GM19328 (cell line): ENCODE measurements around the gene MAD1L1.

Experiments
- ATAC-seq: cut with Tn5 transposase; IDR thresholded peaks from one replicate; pipeline ENCODE4 v1.9.1; 2021; ENCODE audit warnings: mild to moderate bottlenecking, moderate library complexity; ENCODE audit not compliant: unreplicated experiment

Gene MAD1L1

DNA sequence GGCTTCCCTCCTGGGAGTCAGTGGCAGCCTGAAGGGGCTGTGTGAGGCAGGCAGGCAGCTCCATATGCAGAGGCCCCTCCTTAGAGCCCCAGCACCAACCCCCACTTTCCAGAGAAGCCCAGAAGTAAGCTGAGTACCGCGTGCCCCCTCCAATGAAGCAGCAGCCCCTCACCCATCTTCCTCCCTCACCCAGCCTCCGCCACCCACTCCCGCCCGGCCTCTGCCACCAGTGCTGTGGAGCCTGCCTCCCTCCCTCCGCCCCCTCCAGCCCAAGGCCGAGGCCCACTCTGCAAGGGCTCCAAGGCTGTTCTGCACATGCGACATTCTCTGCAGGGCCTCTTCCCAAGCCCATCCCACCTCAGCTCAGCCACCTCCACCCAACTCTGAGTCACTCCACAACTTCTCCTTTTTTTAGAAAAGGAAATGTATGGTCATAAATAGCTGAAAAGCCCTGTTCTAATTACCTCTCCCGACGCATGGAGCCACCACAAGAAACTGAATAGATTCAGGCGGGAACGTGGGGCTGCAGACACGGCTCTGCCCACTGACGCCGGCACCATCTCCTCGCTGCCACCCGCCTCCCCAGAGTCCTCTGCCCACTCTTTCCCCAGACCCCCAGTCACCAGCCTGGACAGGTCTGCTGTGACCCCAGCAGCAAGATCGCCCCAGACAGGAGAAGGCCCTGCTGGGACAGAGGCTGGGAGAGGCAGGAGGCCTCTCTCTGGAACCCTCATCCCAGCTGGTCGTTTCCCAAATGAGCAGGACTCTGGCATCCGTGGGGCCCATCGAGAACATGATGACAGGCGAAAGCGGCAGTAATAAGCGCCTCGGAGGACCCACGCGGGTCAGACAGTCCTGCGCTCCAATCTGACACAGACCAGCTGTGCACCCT, 213.9 kb downstream of the MAD1L1 start:
- no peak for ATAC-seq

DNA sequence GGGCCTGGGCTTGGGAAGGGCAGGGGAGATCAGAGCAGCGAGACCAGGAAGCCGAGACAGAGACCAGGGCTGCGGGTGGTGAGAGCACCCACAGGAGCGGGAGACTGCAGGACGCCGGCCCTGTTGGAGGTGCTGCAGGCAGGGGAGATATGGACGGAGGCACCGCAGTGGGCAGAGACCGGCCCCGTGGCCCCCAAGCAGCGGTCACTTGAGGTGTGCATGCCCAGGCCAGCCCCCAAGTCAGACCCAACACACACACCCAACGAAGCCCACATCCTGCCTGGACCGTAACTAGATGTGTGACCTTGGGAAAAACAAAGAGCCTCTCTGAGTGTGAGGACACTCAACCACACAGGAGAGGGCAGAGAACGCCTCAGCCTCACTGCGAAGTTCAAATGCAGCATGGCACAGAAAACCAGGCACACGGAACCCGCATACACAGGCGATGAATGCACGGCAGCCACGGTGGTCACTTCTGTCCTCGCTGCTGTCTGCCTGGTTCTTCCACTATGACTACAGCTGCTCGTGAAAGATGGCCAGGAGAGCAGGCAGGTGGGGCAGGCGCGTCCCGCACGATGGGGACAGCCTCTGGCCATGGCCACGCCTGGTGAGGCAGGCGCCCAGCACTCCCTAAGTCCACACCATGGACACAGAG, 214.7 kb downstream of the MAD1L1 start:
- ATAC-seq: no peak

DNA sequence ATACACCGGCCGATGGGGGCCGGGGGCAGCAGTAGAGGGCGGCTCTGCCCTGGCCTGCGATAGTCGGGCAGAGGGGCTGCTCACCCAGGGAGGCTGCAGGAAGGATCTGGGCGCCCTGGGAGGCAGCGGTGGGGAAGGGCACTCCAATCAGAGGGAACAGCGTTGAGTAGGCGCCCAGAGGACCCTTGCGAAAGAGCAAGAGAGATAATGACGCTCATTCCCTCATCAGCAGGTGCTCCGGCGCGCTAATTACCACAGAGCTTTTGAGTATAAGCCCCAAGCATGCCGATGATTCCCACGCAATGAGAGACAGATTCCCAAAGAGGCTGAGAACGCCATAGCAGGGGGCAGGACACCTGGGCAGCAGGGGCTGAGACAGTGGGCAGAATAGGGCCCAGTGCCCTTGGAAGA, 215.3 kb downstream of the MAD1L1 start:
- no peak for ATAC-seq

DNA sequence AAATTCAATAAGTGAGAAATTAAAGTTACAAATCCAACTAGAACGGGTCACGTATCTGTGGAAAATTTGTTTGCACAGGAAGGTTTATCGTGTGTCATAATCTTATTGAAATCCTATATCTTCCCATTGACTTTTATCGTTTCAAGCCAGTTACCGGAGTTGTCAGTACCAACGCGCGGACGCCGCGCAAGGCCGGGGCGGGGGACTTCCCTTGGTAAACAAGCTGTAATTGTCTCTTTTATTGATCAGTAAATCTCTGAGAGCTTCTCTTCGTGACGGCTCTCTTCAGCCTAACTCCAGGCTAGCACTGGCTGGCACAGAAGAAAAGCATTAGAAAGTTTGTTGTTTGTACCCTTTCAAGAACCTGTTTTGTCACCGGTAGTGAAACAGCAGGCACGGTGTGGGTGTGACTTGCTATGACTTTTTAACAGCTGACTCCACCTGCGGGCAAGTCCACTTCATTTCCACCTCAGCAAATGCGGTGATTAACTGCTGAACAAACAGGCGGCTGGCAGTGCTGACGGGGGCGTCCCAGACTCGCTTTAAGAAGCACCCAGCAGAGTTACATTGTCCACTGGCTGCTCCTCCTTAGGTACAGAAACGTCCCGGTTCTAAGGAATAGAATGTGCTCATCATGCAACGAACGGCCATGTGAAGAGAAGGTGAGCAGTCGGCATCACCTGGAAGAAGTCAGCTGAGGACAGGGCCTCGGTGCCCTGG, 215.8 kb downstream of the MAD1L1 start:
- ATAC-seq: no peak

DNA sequence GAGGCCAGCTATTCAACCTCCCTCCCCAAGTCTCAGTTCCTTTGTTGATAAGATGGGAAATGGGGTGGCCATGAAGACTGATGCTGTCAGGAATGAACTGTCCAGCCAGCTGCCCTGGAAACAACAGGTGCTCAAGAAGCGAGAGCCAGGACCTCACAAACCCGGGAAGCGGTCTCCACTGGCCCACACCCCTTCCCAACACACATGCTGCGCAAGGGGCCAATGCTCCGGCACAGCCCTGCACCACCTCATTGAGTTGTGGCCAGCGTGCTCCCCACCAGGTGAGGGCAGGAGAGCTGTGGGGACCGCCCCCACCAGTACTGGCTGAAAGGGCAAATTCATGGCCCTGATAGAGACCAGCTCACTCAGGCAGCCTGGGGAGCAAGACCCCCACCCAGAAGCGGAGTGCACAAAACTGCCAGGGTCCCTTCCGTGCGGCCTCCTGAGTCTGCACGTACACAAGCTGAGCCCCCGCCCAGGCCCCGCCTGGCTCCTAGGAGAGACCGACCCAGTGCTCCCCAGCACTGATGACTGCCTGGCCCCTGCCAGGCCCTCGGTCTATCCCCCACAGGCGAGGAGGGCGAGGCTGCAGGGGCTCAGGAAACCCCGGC, 216.6 kb downstream of the MAD1L1 start:
- no peak for ATAC-seq

DNA sequence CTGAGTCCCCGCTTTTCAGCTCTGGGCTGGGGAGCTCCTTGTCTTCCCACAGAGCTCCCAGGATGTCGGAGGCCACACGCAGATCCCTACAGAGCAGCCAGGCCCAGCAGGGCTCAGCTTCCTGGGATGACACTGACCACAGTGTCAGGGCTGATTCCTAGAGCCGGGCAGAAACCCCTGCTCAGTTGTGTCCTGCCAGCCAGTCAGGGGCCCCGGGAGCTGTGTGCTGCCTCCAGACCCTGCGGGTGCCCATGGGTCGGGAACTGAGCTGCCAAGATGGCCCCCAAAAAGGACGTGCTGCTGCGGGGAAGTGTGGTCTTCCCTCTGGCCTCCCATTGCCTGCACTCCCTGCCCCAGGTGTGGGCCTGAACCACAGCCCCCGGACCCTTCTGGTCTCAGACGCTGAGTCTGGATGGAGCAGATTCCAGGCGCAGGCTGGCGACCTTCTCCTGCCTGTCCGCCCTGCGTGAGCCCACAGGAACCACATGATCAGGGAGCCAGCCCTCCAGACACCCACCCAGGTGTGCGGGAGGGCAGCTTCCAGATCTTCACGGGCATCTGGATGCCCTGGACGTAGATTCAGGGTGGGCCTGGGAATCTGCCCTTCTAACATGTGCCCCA, 217.4 kb downstream of the MAD1L1 start:
- no peak for ATAC-seq

DNA sequence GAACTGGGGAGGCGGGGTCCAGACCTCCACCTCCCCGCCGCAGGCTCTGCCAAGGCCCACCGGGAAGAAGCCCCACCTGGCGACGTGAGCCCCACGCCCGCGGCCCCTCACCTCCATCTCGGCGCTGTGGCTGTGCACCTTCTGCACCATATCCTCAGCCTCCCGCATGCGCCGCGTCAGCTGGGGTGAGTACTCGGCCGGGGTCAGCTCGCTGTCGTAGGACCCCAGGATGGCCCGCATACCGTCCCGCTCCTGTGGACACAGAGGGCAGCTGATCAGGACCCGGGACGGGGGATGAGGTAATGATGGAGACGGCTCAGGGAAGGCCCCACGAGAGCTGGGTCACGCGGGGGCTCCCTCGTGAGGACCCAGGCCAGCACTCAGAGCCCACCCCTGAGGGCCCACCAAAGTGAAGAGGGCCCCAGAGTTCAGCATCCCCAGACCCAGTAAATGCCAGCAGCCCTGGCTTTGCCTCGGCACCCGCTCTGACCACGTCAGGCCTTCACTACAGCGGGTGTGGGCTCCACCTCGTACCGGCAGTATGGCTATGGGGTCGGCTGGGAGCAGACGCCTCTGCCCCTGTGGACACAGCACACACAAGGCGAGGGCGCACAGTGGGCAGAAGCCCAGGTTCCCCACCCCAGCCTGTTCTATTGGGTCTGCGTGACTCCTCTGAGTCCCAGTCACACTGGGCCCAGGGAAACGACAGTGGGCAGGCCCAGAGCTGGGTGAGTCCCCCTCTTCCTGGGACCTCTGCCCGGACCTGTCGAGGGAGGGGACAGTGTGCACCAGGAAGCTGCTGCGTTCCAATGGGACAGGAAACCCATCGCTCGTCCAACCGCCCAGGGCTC, 218.1 kb downstream of the MAD1L1 start:
- ATAC-seq: no peak

DNA sequence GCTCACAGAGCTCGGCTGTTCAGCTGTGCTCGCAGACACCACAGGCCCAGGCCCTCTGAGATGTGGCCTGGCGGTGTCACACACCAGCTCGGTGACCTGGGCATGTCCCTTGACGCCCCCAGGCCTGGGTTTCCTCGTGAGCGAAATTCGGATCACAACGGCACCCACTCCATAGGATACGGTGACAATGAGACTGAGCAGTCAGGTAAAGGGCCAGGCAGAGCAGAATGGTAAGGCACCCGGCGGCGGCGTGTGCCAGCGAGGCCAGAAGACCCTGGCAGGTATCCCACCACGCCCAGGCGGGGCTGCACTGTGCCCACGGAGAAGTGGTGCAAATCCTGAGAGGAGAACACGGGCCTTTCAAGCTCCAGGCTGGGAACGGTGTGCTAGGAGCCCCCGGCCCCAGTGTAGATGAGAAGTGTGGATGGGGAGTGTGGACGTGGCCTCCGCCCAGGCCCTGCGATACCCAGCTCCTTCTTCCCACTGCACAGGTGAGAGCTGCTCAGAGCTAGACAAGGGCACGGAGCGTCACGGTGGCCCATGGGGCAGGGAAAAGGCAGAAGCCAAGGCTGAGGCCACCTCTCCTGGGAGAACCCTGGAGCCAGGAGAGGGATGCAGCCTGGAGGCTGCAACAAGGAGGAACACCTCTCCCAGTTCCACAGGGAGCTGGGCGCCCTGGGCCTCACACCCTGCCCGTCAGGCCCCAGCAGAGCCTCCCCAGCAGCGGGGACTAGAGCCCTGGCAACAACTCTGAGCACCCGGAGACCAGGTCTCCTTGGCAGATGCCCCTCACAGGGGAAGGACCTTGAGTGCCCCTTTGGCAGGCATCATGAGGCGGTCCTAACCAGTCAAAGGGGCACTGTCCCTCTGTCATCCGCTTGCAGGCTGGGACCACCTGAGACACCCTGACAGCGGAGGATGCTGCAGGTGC, 219.1 kb downstream of the MAD1L1 start:
- no peak for ATAC-seq

DNA sequence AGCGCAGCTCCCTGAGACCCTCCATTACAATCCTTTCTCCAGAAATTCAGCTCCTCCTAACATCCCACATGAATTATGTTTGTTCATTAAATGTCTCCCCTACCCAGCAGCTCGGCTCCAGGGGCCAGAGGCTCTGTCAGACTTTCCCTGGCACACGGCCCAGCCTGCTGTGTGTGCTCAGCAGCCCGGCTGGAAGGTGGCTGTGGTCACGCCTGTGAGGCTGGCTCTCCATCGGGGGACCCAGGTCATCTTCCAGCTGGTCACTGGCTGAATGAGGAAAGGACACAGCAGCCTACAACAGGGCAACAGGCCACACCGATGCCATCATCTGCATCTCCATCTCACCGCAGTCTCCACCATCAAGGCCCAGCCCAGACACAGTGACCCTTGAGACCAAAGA, 219.8 kb downstream of the MAD1L1 start:
- ATAC-seq: no peak

DNA sequence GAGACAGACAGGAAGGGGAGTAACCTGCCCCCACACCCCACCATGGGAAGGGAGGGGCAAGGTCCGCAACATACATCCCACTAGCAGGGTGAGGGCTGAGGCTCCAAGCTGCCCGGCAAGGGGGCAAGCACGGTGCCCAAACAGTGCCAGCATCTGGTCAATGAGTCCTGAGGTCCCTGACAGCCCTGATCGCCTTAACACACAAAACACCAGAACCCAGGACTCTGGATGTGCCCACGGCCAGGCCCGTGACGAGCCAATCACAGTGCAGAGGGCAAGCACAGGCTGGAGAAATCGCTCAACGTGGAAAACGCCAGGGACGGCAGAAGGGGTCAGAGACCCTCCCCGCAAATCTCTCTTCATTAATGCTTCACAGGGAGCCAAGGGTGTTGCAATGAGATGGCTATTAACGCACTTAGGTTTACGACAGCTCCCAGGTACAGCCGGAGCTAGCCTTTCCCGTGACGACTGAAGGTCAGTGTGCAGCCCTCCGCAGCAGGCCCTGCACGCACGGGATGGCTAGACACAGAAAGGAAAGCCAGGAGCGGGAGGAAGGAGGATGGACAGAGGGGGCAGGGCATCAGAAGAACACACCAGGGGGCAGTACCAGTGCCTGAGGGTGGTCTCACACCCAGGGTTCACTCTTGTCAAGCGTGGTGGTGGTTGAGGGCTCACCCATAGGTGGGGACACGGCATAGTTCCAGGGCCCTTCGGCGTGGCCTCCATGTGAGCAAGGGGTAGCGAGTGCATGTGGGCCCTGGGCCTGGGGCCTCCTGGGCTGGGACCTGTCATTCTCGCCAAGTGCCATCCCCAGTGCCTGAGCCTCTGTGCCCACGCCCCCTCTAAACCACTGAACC, 220.5 kb downstream of the MAD1L1 start:
- no peak for ATAC-seq

DNA sequence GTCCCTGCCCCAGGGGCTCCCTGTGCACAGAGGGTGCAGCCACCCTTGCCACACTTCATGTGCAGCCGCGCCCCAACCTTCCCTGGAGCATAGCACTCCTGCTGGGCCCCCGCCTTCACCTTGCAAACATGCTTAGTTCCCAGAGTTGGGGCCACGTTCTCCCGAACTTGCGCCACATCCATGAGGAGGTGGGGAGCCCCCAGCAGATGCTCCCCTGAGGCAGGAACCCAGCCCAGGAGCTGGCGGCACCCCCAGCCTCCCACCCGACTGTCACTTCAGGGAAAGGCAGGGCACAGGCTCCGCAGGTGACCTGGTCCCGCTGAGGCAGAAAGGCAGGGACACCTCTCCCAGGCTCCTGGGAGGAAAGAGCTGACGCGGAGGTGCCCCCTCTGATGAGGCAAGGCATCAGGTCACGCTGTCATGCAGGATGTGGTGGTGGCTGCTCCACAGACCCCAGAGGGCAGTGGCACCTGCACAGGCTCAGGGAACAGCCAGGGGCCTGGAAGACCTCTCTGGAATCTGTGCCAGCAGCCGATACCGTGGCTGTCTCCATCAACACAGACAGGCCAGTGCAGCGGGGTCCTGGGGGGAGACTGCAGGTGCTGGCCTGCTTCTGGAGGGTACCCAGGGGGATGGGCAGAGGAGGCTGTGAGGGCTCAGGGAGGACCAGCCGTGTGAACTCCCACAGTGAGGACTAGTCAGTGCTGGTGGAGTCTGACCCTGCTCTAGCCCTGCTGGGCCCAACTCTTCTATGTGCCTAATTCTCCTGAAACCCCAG, 221.3 kb downstream of the MAD1L1 start:
- ATAC-seq: no peak

DNA sequence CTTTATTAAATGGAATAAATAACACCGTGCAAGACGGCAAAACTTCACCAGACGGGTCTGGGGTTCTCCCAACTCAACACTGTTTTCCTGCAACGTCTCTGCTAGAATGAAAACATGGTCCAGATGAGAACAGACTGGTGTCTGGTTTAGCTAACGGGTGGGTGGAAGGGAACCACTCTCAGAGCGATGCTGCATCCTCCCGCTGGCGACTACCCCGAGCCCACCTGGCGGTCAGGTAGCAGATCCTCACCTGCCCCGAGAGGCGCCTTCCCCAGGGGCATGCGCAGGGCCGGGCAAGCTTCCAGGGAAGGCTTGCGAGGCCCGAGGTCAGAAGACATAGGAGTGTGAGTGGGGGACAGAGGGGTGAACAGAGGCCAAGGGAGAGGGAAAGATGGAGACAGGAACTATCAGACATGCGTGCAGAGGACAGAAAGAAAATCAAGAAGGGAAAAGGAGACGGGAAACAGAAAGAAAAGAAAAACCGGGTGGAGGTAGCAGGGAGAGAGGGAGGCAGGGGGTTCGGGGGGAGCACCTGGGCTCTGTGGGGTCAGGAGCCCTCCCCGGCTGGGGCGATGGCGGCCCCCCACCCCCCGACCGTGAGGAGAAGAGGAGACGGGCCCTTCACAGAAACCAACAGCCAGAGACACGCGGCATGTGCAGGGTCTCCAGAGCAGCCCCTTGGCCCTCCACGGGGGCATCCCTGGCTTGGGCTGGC, 222.0 kb downstream of the MAD1L1 start:
- ATAC-seq: no peak

DNA sequence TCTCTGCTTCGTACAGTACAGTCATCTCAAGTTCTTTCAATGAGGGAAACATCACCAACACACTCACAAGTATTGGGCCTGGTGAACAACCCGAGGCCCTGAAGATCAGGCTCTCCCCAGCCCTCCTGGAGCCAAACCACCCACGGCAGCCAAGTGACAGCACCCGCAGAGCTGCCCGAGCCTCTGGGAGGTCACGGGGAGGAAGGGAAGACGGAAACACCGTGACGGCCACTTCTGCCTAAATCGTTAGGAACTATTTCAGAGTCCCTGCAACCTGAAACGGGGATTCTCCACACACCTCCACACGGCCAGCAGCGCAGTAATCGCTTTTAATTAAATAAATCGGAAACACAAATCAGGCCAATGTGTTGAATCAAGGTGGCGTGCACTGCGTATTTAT, 222.6 kb downstream of the MAD1L1 start:
- ATAC-seq: no peak

DNA sequence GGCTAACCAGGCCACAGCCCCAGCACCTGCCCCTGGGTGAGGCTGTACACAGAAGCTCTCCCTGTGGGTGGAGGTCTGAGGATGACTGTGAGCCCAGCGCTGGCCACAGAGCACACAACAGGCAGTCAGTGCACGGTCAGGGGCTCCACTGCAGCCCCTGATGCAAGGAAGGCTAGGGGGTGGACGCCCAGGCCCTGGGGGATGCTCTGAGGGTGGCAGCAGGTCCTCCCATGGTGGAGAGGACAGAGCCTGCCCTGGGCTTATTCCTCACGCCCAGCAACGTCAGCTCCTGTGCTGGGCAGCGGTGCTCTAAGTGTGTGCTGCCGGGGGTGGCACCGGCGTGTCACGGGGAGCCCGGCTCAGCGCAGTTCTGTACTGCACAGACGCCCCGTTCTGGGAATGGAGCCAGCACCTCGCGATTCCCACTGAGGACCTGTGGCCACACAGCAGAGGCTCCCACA, 223.2 kb downstream of the MAD1L1 start:
- ATAC-seq: no peak

DNA sequence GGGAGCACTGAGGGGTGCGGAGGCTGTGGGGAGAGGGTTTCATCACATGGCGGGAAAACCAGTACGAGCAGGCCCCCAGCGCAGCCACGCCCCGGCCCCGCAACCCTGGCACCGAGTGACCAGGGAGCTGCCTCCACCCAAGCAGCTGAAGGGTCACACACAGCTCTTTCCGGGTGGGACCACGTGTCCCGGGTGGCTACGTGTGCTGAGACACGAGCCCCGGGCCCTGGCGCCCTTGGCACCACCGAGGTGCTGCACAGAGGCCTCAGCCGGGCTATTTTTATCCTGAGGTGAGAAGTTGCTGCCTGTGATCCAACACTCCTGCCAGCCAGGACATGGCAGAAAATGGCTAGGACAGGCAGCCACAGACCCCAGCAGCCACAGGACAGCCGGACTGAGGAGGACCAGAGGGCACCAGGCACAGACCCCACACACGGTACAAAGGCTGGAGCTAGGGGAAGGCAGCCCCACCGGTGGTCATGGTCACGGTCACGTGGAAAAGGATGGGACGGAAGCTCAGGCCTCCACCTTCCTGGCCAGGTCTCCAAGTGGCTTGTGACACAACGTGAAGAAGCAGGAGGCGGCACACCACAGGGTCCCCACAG, 223.7 kb downstream of the MAD1L1 start:
- ATAC-seq: no peak
